Type B pancreatic cell (in vitro differentiated cells): ENCODE data around the gene HSH2D. TPM values are rescaled to one million over a fixed set of nuclear protein-coding genes. Genes with fewer than 3 reads are reported as not detected.
A peak's percentile ranks its signal among the peaks of the same experiment; 100 is the strongest.

Experiments used
- DNase-seq: peaks from one replicate; pipeline ENCODE4 v3.0.0; 2021; ENCODE audit warnings: mixed read lengths; ENCODE audit not compliant: unreplicated experiment; ENCODE audit errors: extremely low spot score
- H3K27ac Mint-ChIP-seq: 2 replicates; pipeline ENCODE4 v1.8.0; 2021; ENCODE audit warnings: mild to moderate bottlenecking, mixed read lengths
- H3K27me3 Mint-ChIP-seq: 2 replicates; pipeline ENCODE4 v1.8.0; 2021; ENCODE audit warnings: mixed read lengths
- H3K36me3 Mint-ChIP-seq: 2 replicates; pipeline ENCODE4 v1.8.0; 2021; ENCODE audit warnings: mixed read lengths
- H3K4me1 Mint-ChIP-seq: one replicate; pipeline ENCODE4 v1.8.0; 2021; ENCODE audit warnings: mixed read lengths; ENCODE audit not compliant: unreplicated experiment
- H3K4me3 Mint-ChIP-seq: 2 replicates; pipeline ENCODE4 v1.8.0; 2021; ENCODE audit warnings: mild to moderate bottlenecking, mixed read lengths
- H3K9me3 Mint-ChIP-seq: 2 replicates; pipeline ENCODE4 v1.8.0; 2021; ENCODE audit warnings: mixed read lengths
- total RNA-seq: library from RNA; stranded (reverse); gene quantifications from 2 replicates; pipeline ENCODE4 v1.2.1, GENCODE V29; 2021; ENCODE audit warnings: low replicate concordance
- TF ChIP-seq, protein P1 (sequence below): fragments of 200-600 bp; sonication (generic); conservative IDR thresholded peaks from 2 replicates; pipeline ENCODE4 v1.5.0; 2021; ENCODE audit warnings: antibody characterized with exemption, mild to moderate bottlenecking

The HSH2D gene
- total RNA-seq, 1 donor from 2014 or later, result 0.68 TPM

DNA sequence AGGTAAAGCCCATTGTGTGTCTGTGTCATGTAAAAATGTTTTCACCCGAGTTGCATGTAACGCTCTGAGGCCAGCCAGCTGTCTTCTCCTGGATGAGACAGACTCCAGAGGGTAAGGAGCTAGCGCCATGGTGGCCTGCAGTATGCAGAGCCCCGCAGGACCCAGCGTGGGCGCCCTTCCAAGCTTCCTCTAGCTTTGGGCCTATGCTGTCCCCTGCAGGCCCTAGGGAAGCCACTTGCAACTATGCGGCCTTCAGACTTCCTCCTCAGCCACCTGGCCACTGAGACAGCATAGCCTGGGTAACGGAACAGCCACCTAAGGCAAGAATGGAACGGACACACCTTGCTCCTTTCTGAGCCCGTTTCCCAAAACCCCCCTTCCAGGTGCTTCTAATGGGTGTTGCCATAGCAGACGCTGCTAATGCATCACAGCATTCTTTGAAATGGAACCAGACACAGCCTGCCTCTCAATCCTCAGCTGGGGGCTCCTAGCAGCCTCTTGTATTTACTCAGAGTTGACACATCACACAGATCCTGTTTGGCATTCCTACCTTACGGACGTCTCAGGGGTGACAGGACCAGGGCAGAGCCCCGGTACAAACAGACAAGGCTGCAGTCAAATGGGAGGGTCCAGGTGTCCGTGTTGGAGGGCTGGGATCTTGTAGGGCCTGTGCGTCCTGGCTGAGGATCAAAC is 47.9 kb downstream of the HSH2D start:
- no peak overlapping the region for H3K4me3 Mint-ChIP-seq
- TF ChIP-seq, protein P1, sequence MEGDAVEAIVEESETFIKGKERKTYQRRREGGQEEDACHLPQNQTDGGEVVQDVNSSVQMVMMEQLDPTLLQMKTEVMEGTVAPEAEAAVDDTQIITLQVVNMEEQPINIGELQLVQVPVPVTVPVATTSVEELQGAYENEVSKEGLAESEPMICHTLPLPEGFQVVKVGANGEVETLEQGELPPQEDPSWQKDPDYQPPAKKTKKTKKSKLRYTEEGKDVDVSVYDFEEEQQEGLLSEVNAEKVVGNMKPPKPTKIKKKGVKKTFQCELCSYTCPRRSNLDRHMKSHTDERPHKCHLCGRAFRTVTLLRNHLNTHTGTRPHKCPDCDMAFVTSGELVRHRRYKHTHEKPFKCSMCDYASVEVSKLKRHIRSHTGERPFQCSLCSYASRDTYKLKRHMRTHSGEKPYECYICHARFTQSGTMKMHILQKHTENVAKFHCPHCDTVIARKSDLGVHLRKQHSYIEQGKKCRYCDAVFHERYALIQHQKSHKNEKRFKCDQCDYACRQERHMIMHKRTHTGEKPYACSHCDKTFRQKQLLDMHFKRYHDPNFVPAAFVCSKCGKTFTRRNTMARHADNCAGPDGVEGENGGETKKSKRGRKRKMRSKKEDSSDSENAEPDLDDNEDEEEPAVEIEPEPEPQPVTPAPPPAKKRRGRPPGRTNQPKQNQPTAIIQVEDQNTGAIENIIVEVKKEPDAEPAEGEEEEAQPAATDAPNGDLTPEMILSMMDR, result no peak
- no peaks in the 10 kb centered on the region for H3K9me3 Mint-ChIP-seq
- H3K27me3 Mint-ChIP-seq, result no peaks in the 10 kb centered on the region
- peaks cover 8% of the 10 kb centered on the region for H3K4me1 Mint-ChIP-seq
- no peak overlapping the region for H3K27ac Mint-ChIP-seq
- peaks cover 9% of the 10 kb centered on the region for H3K36me3 Mint-ChIP-seq
- no peak for DNase-seq

DNA sequence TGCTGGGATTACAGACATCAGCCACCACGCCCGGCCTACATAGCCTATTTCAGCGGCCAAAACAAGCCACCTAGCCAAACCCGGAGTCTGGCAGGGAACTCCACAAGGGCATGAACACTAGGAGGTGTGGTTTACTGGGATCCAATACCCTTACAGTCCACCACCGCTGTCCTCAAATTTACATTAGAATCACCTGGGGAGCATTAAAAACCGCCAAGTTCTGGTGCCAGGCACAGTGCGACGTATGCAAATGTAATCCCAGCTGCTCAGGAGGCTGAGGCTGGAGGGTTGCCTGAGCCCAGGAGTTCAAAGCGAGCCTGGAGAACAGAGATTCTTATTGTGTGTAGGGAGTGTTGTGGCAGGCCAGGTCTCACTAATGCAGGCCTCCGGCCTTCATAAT is 50.0 kb downstream of the HSH2D start:
- Mint-ChIP-seq H3K9me3 (no peaks in the 10 kb centered on the region), H3K36me3 (no peaks in the 10 kb centered on the region), H3K4me1 (peaks cover 15% of the 10 kb centered on the region), H3K27ac (no peak overlapping the region), H3K27me3 (no peaks in the 10 kb centered on the region), H3K4me3 (no peak overlapping the region)
- TF ChIP-seq, protein P1, result no peak
- DNase-seq, result no peak

- no peaks in the 10 kb centered on the region for H3K9me3 Mint-ChIP-seq
- peak overlapping the region; percentile 95 for H3K4me3 Mint-ChIP-seq
- H3K4me1 Mint-ChIP-seq, result peaks cover 22% of the 10 kb centered on the region
- no peaks in the 10 kb centered on the region for H3K36me3 Mint-ChIP-seq
- H3K27me3 Mint-ChIP-seq, result no peaks in the 10 kb centered on the region
- peak overlapping the region; percentile 93 for H3K27ac Mint-ChIP-seq
- TF ChIP-seq, protein P1, result no peak
- DNase-seq, result no peak
These were observed 53.7 kb downstream of the HSH2D start for GRCh38 chr19:16197188-16197621.

DNA sequence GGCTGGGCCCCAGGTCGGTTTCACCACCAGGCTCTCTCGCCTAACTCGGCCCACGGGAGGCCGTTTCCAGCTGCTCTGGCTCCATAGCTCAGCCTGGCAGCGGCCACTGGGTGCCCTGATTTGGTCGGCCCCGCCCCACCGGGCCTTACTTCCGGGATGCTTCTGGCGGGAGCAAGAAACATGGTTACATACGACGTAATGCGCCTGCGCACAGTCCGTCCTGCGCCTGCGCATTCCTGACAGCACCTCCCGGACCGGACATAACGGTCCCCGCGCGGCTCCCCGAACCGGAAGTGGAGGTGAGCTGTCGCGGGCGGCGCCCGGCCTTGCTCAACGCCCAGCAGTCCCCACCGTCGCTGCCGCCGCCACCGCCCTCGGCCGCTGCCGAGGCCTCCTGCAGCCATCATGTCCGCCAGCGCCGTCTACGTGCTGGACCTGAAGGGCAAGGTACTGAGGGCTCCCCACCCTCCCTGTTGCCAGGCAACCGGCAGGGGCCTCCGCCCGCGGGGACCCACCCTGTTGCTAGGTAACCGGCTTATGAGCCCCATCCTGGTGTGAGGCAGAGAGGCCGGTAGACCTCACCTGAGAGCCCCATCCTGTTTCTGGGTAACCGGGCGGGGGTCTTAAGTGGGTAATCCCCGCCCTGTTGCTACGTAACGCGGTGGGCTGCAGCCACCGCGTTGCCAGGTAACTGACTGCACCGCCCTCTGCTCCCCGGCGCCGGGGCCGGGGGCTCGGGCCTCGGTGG is 54.3 kb downstream of the HSH2D start, which contains the start of gene AP1M1:
AP1M1 (plus strand) TSS at position 290 of the 748 bp plus-strand sequence; CDS start at position 406, 116 bp downstream.
- peaks cover 22% of the 10 kb centered on the region for H3K4me1 Mint-ChIP-seq

DNA sequence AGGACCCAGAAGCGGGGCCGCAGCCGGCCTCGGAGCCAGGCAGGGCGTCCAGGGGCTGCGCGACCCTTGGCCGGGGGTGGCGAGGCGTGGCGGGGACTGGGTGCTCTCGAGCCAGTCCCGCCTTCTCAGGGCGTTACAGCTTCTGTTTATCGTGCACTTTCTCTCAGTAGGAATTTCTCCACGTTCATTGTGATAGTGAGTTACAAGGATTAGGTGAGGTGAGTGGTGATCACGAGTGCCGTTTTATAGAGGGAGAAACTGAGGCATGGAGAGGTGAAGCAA is 54.8 kb downstream of the HSH2D start:
- TF ChIP-seq, protein P1, result no peak
- H3K36me3 Mint-ChIP-seq, result peaks cover 5% of the 10 kb centered on the region
- DNase-seq, result no peak
- no peaks in the 10 kb centered on the region for H3K9me3 Mint-ChIP-seq
- peak overlapping the region; percentile 87 for H3K4me3 Mint-ChIP-seq
- peaks cover 22% of the 10 kb centered on the region for H3K4me1 Mint-ChIP-seq
- H3K27ac Mint-ChIP-seq, result peak overlapping the region; percentile 35
- no peaks in the 10 kb centered on the region for H3K27me3 Mint-ChIP-seq

More for the DNA sequence above, 54.3 kb downstream of the HSH2D start, which contains the start of gene AP1M1:
- peak; percentile 99 for DNase-seq
- Mint-ChIP-seq H3K27me3 (no peaks in the 10 kb centered on the region), H3K9me3 (no peaks in the 10 kb centered on the region), H3K27ac (peak within 1 kb of the TSS; percentile 93), H3K4me3 (peak within 1 kb of the TSS; percentile 95), H3K36me3 (peaks cover 5% of the 10 kb centered on the region)
- TF ChIP-seq, protein P1, result no peak
